Calu3 (cell line): ENCODE results near the gene COL13A1. TPM values are rescaled to one million over a fixed set of nuclear protein-coding genes. Genes with fewer than 3 reads are reported as not detected.

Experiments
- BruUV-seq: library from RNA; stranded (reverse); fragments of 400-500 nt; replicated peaks from 2 replicates; lab custom pipeline; 2021; lab: Mats Ljungman, UMichigan
- CTCF ChIA-PET: fragments of 300-600 bp; sonication (Branson Sonifier 250); formaldehyde crosslinking; loops from one replicate; lab custom pipeline; 2022; ENCODE audit warnings: antibody characterized with exemption; lab: Charles Lee
- DNase-seq: peaks from one replicate; pipeline ENCODE4 v3.0.0; 2022
- H3K27ac Mint-ChIP-seq: one replicate; pipeline ENCODE4 v1.8.0; 2022; ENCODE audit warnings: mixed read lengths; ENCODE audit not compliant: unreplicated experiment
- H3K27me3 Mint-ChIP-seq: one replicate; pipeline ENCODE4 v1.8.0; 2022; ENCODE audit warnings: mixed read lengths; ENCODE audit not compliant: unreplicated experiment
- H3K36me3 Mint-ChIP-seq: one replicate; pipeline ENCODE4 v1.8.0; 2022; ENCODE audit warnings: mild to moderate bottlenecking, moderate library complexity, mixed read lengths; ENCODE audit not compliant: insufficient read depth, unreplicated experiment
- H3K4me1 Mint-ChIP-seq: one replicate; pipeline ENCODE4 v1.8.0; 2022; ENCODE audit warnings: mild to moderate bottlenecking, low read depth, mixed read lengths; ENCODE audit not compliant: unreplicated experiment
- H3K4me3 Mint-ChIP-seq: one replicate; pipeline ENCODE4 v1.8.0; 2022; ENCODE audit warnings: mild to moderate bottlenecking, low read depth, moderate library complexity, mixed read lengths; ENCODE audit not compliant: unreplicated experiment
- H3K9me3 Mint-ChIP-seq: one replicate; pipeline ENCODE4 v1.8.0; 2022; ENCODE audit warnings: low read depth, mixed read lengths; ENCODE audit not compliant: unreplicated experiment
- intact Hi-C: fragments of 100-400 bp; cut with micrococcal nuclease; formaldehyde crosslinking; loops from one replicate; pipeline ENCODE4 v1.10.0; 2022; ENCODE audit not compliant: unreplicated experiment
- total RNA-seq: library from RNA; stranded (reverse); gene quantifications from 2 replicates; pipeline ENCODE4 v1.2.3, GENCODE V29; 2022
- TF ChIP-seq, protein P1 (sequence below): fragments of 200-600 bp; IDR thresholded peaks from one replicate; pipeline ENCODE4 v1.8.0; 2022; ENCODE audit warnings: antibody characterized with exemption; ENCODE audit not compliant: unreplicated experiment

The COL13A1 gene
- total RNA-seq, 1 experiment from 2014 or later = 0.24 TPM

- no peak overlapping the region for H3K27ac Mint-ChIP-seq
- CTCF ChIA-PET = interaction anchor here (1.5 kb wide), 1 partner anchor 68 kb away, joined by 3 read pairs; no protein-coding TSS in a partner anchor
- H3K27me3 Mint-ChIP-seq = peaks cover 57% of the 10 kb centered on the region
- H3K9me3 Mint-ChIP-seq = no peaks in the 10 kb centered on the region
- DNase-seq = no peak
- intact Hi-C loops = no loop called here
- TF ChIP-seq, protein P1, sequence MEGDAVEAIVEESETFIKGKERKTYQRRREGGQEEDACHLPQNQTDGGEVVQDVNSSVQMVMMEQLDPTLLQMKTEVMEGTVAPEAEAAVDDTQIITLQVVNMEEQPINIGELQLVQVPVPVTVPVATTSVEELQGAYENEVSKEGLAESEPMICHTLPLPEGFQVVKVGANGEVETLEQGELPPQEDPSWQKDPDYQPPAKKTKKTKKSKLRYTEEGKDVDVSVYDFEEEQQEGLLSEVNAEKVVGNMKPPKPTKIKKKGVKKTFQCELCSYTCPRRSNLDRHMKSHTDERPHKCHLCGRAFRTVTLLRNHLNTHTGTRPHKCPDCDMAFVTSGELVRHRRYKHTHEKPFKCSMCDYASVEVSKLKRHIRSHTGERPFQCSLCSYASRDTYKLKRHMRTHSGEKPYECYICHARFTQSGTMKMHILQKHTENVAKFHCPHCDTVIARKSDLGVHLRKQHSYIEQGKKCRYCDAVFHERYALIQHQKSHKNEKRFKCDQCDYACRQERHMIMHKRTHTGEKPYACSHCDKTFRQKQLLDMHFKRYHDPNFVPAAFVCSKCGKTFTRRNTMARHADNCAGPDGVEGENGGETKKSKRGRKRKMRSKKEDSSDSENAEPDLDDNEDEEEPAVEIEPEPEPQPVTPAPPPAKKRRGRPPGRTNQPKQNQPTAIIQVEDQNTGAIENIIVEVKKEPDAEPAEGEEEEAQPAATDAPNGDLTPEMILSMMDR = no peak
- H3K36me3 Mint-ChIP-seq = no peaks in the 10 kb centered on the region
- no peak overlapping the region for H3K4me3 Mint-ChIP-seq
- H3K4me1 Mint-ChIP-seq = no peaks in the 10 kb centered on the region
- BruUV-seq = no TSS peak
Measured at GRCh38 chr10:69875856-69876255, 74.2 kb downstream of the COL13A1 start.

GRCh38 chr10:69876286-69876685 is 74.6 kb downstream of the COL13A1 start:
- H3K4me1 Mint-ChIP-seq = no peaks in the 10 kb centered on the region
- BruUV-seq = no TSS peak
- no peak overlapping the region for H3K4me3 Mint-ChIP-seq
- H3K9me3 Mint-ChIP-seq = no peaks in the 10 kb centered on the region
- no peak for DNase-seq
- CTCF ChIA-PET = interaction anchor here (1.5 kb wide), 1 partner anchor 68 kb away, joined by 3 read pairs; no protein-coding TSS in a partner anchor
- intact Hi-C loops = no loop called here
- no peak overlapping the region for H3K27ac Mint-ChIP-seq
- H3K36me3 Mint-ChIP-seq = no peaks in the 10 kb centered on the region
- TF ChIP-seq, protein P1 = no peak
- peaks cover 62% of the 10 kb centered on the region for H3K27me3 Mint-ChIP-seq

DNA sequence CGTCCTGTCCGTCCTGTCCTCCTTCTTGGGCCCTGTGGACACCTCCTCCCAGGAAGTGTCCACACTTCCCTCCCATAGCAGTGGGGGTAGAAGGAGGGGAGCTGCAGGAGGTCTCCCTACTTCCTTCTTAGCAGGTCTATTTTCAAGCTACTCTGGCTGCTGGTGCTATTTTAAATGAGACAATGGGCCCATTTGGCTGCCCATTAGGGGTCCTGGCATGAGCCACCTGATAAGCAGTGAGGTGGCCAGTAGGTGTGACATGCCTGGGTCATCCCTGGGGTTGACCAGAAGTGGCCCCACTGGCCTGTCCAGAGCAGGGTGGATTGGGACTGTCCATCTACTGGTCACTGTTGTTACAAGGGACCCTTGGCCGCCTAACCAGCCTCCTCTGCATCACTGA is 75.2 kb downstream of the COL13A1 start:
- CTCF ChIA-PET = interaction anchor here (1.5 kb wide), 1 partner anchor 69 kb away, joined by 3 read pairs; no protein-coding TSS in a partner anchor
- intact Hi-C loops = no loop called here
- no peaks in the 10 kb centered on the region for H3K9me3 Mint-ChIP-seq
- no peak overlapping the region for H3K27ac Mint-ChIP-seq
- no peak overlapping the region for H3K4me3 Mint-ChIP-seq
- no peaks in the 10 kb centered on the region for H3K4me1 Mint-ChIP-seq
- DNase-seq = no peak
- BruUV-seq = no TSS peak
- TF ChIP-seq, protein P1 = no peak
- H3K36me3 Mint-ChIP-seq = no peaks in the 10 kb centered on the region
- H3K27me3 Mint-ChIP-seq = peaks cover 68% of the 10 kb centered on the region

- intact Hi-C loops = no loop called here
- H3K27me3 Mint-ChIP-seq = peaks cover 69% of the 10 kb centered on the region
- CTCF ChIA-PET = no interaction called here
- no peaks in the 10 kb centered on the region for H3K9me3 Mint-ChIP-seq
- H3K4me3 Mint-ChIP-seq = no peak overlapping the region
- no peak for DNase-seq
- peaks cover under 1% of the 10 kb centered on the region for H3K4me1 Mint-ChIP-seq
- no TSS peak for BruUV-seq
- H3K36me3 Mint-ChIP-seq = no peaks in the 10 kb centered on the region
- TF ChIP-seq, protein P1 = no peak
- H3K27ac Mint-ChIP-seq = no peak overlapping the region
Measured at GRCh38 chr10:69878038-69878437, 76.3 kb downstream of the COL13A1 start.
